Naive thymus-derived CD4-positive, alpha-beta T cell (primary cell): ENCODE measurements around the gene TTLL5. TPM values are rescaled to one million over a fixed set of nuclear protein-coding genes. Genes with fewer than 3 reads are reported as not detected.
A peak's percentile ranks its signal among the peaks of the same experiment; 100 is the strongest.

ENCODE experiments used
- ATAC-seq: fragments of 150-1000 bp; cut with Tn5 transposase; 2 replicates; pipeline ENCODE4 v1.10.0; 2021; ENCODE audit warnings: mild to moderate bottlenecking, moderate library complexity
- CTCF ChIA-PET: fragments of 350-600 bp; sonication (Branson Sonifier 250); formaldehyde crosslinking; loops from one replicate; lab custom pipeline; 2021; ENCODE audit warnings: antibody characterized with exemption; lab: Charles Lee
- POLR2A ChIA-PET: fragments of 350-600 bp; sonication (Branson Sonifier 250); formaldehyde crosslinking; loops from one replicate; lab custom pipeline; 2021; ENCODE audit warnings: antibody characterized with exemption, inconsistent platforms; lab: Charles Lee
- DNase-seq, 9 donors: peaks; one replicate each; pipeline versions ENCODE4 v3.0.0 to v3.0.0-alpha.2; 2020 to 2022; ENCODE audit warnings: mixed read lengths in 1 of 9
- H3K27ac ChIP-seq: one replicate; pipeline ENCODE4 v1.7.0; 2013; ENCODE audit warnings: mild to moderate bottlenecking, low read depth, low read length, moderate library complexity
- H3K27me3 ChIP-seq, 2 donors: one replicate each; pipeline ENCODE4 v1.7.0; 2013; ENCODE audit warnings: low read length in 2 of 2, mild to moderate bottlenecking in 2 of 2, moderate library complexity in 2 of 2; ENCODE audit not compliant: control insufficient read depth in 2 of 2, insufficient read depth in 2 of 2
- H3K36me3 ChIP-seq, 3 experiments: 1 replicate in 2 of 3; 2 replicates in 1 of 3; pipeline ENCODE4 v1.7.0; 2013; ENCODE audit warnings: low read length in 3 of 3, mild to moderate bottlenecking in 3 of 3, moderate library complexity in 1 of 3; ENCODE audit not compliant: insufficient read depth in 3 of 3, control insufficient read depth in 2 of 3
- H3K4me1 ChIP-seq, 2 donors: one replicate each; pipeline ENCODE4 v1.7.0; 2013; ENCODE audit warnings: low read length in 2 of 2, mild to moderate bottlenecking in 2 of 2, moderate library complexity in 1 of 2; ENCODE audit not compliant: control insufficient read depth in 2 of 2, insufficient read depth in 2 of 2
- H3K4me3 ChIP-seq: 2 replicates; pipeline ENCODE4 v1.7.0; 2013; ENCODE audit warnings: mild to moderate bottlenecking, low read length
- H3K9me3 ChIP-seq, 3 experiments: 1 replicate in 2 of 3; 2 replicates in 1 of 3; pipeline ENCODE4 v1.7.0; 2013; ENCODE audit warnings: low read length in 3 of 3; ENCODE audit not compliant: control insufficient read depth in 2 of 3
- H3K27ac Mint-ChIP-seq, 9 donors: one replicate each; pipeline ENCODE4 v1.8.0; 2020 to 2022; ENCODE audit warnings: mixed read lengths in 9 of 9, mild to moderate bottlenecking in 8 of 9, moderate library complexity in 5 of 9, inconsistent platforms in 2 of 9
- H3K27me3 Mint-ChIP-seq, 5 donors: one replicate each; pipeline ENCODE4 v1.8.0; 2021 to 2022; ENCODE audit warnings: mixed read lengths in 5 of 5, mild to moderate bottlenecking in 1 of 5
- H3K36me3 Mint-ChIP-seq, 5 donors: one replicate each; pipeline ENCODE4 v1.8.0; 2020 to 2022; ENCODE audit warnings: mixed read lengths in 5 of 5, mild to moderate bottlenecking in 3 of 5, inconsistent platforms in 1 of 5
- H3K4me1 Mint-ChIP-seq, 7 donors: one replicate each; pipeline ENCODE4 v1.8.0; 2020 to 2022; ENCODE audit warnings: mixed read lengths in 7 of 7, mild to moderate bottlenecking in 3 of 7, inconsistent platforms in 1 of 7
- H3K4me3 Mint-ChIP-seq, 10 donors: one replicate each; pipeline ENCODE4 v1.8.0; 2020 to 2022; ENCODE audit warnings: mild to moderate bottlenecking in 10 of 10, mixed read lengths in 10 of 10, moderate library complexity in 6 of 10, inconsistent platforms in 2 of 10
- H3K9me3 Mint-ChIP-seq, 11 donors: one replicate each; pipeline ENCODE4 v1.8.0; 2020 to 2022; ENCODE audit warnings: mixed read lengths in 11 of 11, mild to moderate bottlenecking in 4 of 11, inconsistent platforms in 1 of 11, moderate library complexity in 1 of 11
- intact Hi-C, 2 donors: fragments of 100-400 bp; cut with micrococcal nuclease; formaldehyde crosslinking; loops; one replicate each; pipeline ENCODE4 v1.15.1; 2023
- polyA plus RNA-seq, 2 donors: library from polyadenylated mRNA; unstranded; fragments of 300-500 nt; fragmentation: Illumina TruSeq; gene quantifications; one replicate each; pipeline ENCODE4 v1.2.3, GENCODE V29; 2021
- total RNA-seq, 6 experiments: library from RNA in 5 of 6; stranded (reverse) in 5 of 6; gene quantifications; 1 replicate in 5 of 6; 2 replicates in 1 of 6; pipeline ENCODE4 v1.2.3 and lab custom pipeline; 2021 to 2026

The TTLL5 gene
- total and polyA plus RNA-seq, 7 experiments from 2014 or later: 7.8 to 31.4 (median 21.5) TPM

- Histone ChIP-seq H3K36me3 (peaks cover 0 to 4% (median 0%) of the 10 kb centered on the region in 3 experiments), H3K4me1 (peaks cover 0 to 6% of the 10 kb centered on the region in 2 donors), H3K27ac (no peak overlapping the region), H3K9me3 (no peaks in the 10 kb centered on the region), H3K27me3 (no peaks in the 10 kb centered on the region), H3K4me3 (no peak overlapping the region)
- ChIA-PET POLR2A (no interaction called here), CTCF (interaction anchor here (2.3 kb wide), 1 partner anchor 86 kb away, joined by 11 read pairs; no protein-coding TSS in a partner anchor)
- Mint-ChIP-seq H3K27ac (peak overlapping the region in 2 of 9 donors; percentile 62 to 63), H3K4me3 (peak overlapping the region in 9 of 10 donors; percentile 36 to 81 (median 62)), H3K4me1 (peaks cover 7 to 46% (median 39%) of the 10 kb centered on the region in 7 donors), H3K36me3 (peaks cover 0 to 15% (median 6%) of the 10 kb centered on the region in 5 donors), H3K9me3 (peaks cover 0 to 5% (median 0%) of the 10 kb centered on the region in 11 donors), H3K27me3 (peaks cover 0 to 6% (median 0%) of the 10 kb centered on the region in 5 donors)
- intact Hi-C loops: loop anchor here (5.0 to 10.0 kb wide), 8 partner anchors 371 to 1952 kb away; partner anchors contain the start of genes GPATCH2L (in 2 of the 2), IRF2BPL (in 1 of the 2), ISCA2 (in 1 of the 2) and NPC2 (in 1 of the 2)
- ATAC-seq: no peak
- DNase-seq: no peak
These were observed 1.9 kb downstream of the TTLL5 start for GRCh38 chr14:75662966-75663365.

GRCh38 chr14:75667099-75667765 lies 6.2 kb downstream of the TTLL5 start:
- Mint-ChIP-seq H3K4me1 (peaks cover 0 to 15% (median 6%) of the 10 kb centered on the region in 7 donors), H3K27ac (no peak overlapping the region), H3K4me3 (no peak overlapping the region), H3K9me3 (peaks cover 0 to under 1% (median 0%) of the 10 kb centered on the region in 11 donors), H3K36me3 (peaks cover 5 to 47% (median 29%) of the 10 kb centered on the region in 5 donors), H3K27me3 (no peaks in the 10 kb centered on the region)
- CTCF ChIA-PET: interaction anchor here (1.2 kb wide), 1 partner anchor 13 kb away, joined by 4 read pairs; no protein-coding TSS in a partner anchor
- Histone ChIP-seq H3K4me3 (no peak overlapping the region), H3K4me1 (no peaks in the 10 kb centered on the region), H3K27ac (no peak overlapping the region), H3K36me3 (peaks cover 0 to 12% (median 0%) of the 10 kb centered on the region in 3 experiments), H3K9me3 (no peaks in the 10 kb centered on the region), H3K27me3 (no peaks in the 10 kb centered on the region)
- DNase-seq (no peak), ATAC-seq (no peak)
- POLR2A ChIA-PET: no interaction called here
- intact Hi-C loops: loop anchor here in 1 of 2 donors (10.0 kb wide), 2 partner anchors 1288 to 1948 kb away; partner anchors contain the start of gene SPTLC2

- ChIA-PET CTCF (interaction anchor here (1.3 kb wide), 1 partner anchor 18 kb away, joined by 3 read pairs; no protein-coding TSS in a partner anchor), POLR2A (no interaction called here)
- Mint-ChIP-seq H3K4me1 (peaks cover 0 to 5% (median 0%) of the 10 kb centered on the region in 7 donors), H3K27me3 (no peaks in the 10 kb centered on the region), H3K4me3 (no peak overlapping the region), H3K9me3 (peaks cover 0 to 10% (median 0%) of the 10 kb centered on the region in 11 donors), H3K27ac (no peak overlapping the region), H3K36me3 (peaks cover 9 to 59% (median 43%) of the 10 kb centered on the region in 5 donors)
- no peaks in the 10 kb centered on the region for H3K27me3 ChIP-seq
- DNase-seq (no peak), ATAC-seq (no peak)
- H3K9me3 ChIP-seq: no peaks in the 10 kb centered on the region
- no peaks in the 10 kb centered on the region for H3K4me1 ChIP-seq
- H3K4me3 ChIP-seq: no peak overlapping the region
- intact Hi-C loops: no loop called here
- H3K36me3 ChIP-seq: peaks cover 0 to 12% (median 0%) of the 10 kb centered on the region in 3 experiments
- no peak overlapping the region for H3K27ac ChIP-seq
These were observed 11.7 kb downstream of the TTLL5 start for GRCh38 chr14:75672605-75673192.

- H3K9me3 Mint-ChIP-seq: peaks cover 0 to 10% (median 0%) of the 10 kb centered on the region in 11 donors
- H3K27me3 Mint-ChIP-seq: no peaks in the 10 kb centered on the region
- no peaks in the 10 kb centered on the region for H3K27me3 ChIP-seq
- CTCF ChIA-PET: interaction anchor here (0.7 to 1.3 kb wide), 2 partner anchors 19 to 126 kb away, joined by 3 read pairs; no protein-coding TSS in a partner anchor
- POLR2A ChIA-PET: interaction anchor here (0.5 kb wide), 1 partner anchor 1673 kb away, joined by 4 read pairs; no protein-coding TSS in a partner anchor
- ATAC-seq (no peak), DNase-seq (no peak)
- H3K4me3 ChIP-seq: no peak overlapping the region
- no peak overlapping the region for H3K27ac Mint-ChIP-seq
- peaks cover 0 to 12% (median 0%) of the 10 kb centered on the region in 3 experiments for H3K36me3 ChIP-seq
- intact Hi-C loops: no loop called here
- H3K9me3 ChIP-seq: no peaks in the 10 kb centered on the region
- H3K4me1 ChIP-seq: no peaks in the 10 kb centered on the region
- peak overlapping the region in 2 of 10 donors; percentile 26 to 48 for H3K4me3 Mint-ChIP-seq
- H3K27ac ChIP-seq: no peak overlapping the region
- H3K4me1 Mint-ChIP-seq: peaks cover 0 to 5% (median 0%) of the 10 kb centered on the region in 7 donors
- peaks cover 9 to 61% (median 43%) of the 10 kb centered on the region in 5 donors for H3K36me3 Mint-ChIP-seq
These were observed 12.4 kb downstream of the TTLL5 start for GRCh38 chr14:75673345-75674035.

- POLR2A ChIA-PET: no interaction called here
These were observed 14.4 kb downstream of the TTLL5 start for GRCh38 chr14:75675265-75675960.

More at GRCh38 chr14:75675265-75675960, 14.4 kb downstream of the TTLL5 start:
- no peak for DNase-seq
- intact Hi-C loops: no loop called here
- Histone ChIP-seq H3K4me3 (no peak overlapping the region), H3K27me3 (no peaks in the 10 kb centered on the region), H3K27ac (no peak overlapping the region), H3K9me3 (no peaks in the 10 kb centered on the region), H3K36me3 (peaks cover 0 to 9% (median 0%) of the 10 kb centered on the region in 3 experiments), H3K4me1 (no peaks in the 10 kb centered on the region)
- peaks cover 0 to 5% (median 0%) of the 10 kb centered on the region in 7 donors for H3K4me1 Mint-ChIP-seq
- H3K27ac Mint-ChIP-seq: peak overlapping the region in 1 of 9 donors; percentile 38
- CTCF ChIA-PET: no interaction called here
- H3K27me3 Mint-ChIP-seq: no peaks in the 10 kb centered on the region
- ATAC-seq: no peak
- no peak overlapping the region for H3K4me3 Mint-ChIP-seq
- H3K36me3 Mint-ChIP-seq: peaks cover 3 to 45% (median 30%) of the 10 kb centered on the region in 5 donors
- peaks cover 0 to 10% (median 0%) of the 10 kb centered on the region in 11 donors for H3K9me3 Mint-ChIP-seq
